Stimulated activated CD8-positive, alpha-beta memory T cell treated with anti-CD3 and anti-CD28 coated beads, Interleukin-4, amount 100 ng/mL, for 1 hour (primary cell): ENCODE measurements around the gene JSRP1.

Experiments
- DNase-seq, 2 donors: peaks; one replicate each; pipeline ENCODE4 v3.0.0-alpha.2; 2020; ENCODE audit warnings: low read depth in 2 of 2, low spot score in 1 of 2

JSRP1 gene

DNA sequence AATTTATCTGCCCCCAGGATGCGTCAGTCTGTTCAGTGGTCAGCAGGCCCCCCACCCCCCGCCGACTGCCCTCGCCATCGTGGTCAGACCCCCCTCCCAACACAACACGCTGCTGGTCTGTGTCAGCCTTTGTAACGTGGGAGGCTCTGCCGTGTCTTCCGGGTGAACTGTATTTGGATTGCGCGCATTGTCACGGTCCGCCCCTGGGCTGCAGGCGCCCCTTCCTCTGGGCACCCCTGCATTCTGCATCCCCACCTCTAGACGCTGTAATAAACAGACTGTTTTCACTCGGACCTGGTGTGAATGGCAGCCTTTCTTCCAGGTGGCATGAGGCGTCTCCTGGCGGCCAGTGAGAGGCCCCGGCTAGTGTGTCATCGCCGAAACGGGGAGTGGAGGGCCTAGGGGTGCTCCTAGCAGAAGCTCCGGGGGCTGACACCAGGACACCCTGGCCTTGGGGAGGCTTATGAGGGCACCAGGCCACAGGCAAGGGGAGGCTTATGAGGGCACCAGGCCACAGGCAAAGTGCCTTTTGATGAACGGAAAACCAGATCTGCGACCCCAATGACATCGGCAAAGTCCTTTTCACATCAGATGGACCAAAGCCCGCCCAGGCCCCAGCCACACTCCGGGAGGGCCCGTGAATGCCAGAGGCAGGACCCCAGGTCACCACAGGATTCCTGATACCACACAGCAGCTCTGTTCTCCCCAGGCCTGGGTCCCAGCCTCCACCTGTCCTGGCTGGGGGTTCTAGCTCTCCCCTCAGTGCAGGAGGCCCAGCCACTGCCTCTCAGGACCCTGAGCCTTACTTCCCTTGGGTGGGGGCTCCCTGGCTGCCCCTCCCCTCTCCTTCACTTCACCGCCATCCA, 23.7 kb downstream of the JSRP1 start:
- no peak for DNase-seq

DNA sequence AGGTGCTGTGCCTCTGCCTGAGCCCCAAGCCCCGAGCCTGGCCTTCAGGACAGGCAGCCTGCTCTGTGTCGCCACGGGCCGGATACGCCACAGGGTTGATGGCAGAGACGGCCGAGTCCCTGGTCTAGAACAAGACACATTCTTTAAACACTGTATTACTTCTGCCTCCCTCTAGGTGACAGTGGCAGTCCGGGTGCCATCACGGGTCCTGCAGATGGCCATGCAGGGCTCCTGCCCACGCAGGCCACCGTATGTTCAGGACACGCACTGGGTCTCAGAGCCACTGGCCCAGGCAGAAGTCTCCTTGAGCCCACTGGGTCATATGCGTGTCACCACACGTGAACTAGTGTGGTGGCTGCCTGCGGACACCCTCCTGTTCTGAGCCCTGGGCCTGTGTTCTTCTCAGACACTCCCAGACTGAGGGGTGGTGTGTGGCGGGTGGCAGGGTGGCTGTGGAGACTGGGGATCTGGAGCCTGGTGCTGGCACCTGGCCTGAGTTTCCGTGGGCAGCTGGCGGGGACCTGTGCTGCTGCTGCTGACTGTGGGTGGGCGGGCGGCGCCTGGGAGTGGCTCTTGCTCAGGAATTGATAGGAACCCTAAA, 24.5 kb downstream of the JSRP1 start:
- DNase-seq, result no peak

- DNase-seq, result no peak
Measured at GRCh38 chr19:2230807-2231533, 25.2 kb downstream of the JSRP1 start.

DNA sequence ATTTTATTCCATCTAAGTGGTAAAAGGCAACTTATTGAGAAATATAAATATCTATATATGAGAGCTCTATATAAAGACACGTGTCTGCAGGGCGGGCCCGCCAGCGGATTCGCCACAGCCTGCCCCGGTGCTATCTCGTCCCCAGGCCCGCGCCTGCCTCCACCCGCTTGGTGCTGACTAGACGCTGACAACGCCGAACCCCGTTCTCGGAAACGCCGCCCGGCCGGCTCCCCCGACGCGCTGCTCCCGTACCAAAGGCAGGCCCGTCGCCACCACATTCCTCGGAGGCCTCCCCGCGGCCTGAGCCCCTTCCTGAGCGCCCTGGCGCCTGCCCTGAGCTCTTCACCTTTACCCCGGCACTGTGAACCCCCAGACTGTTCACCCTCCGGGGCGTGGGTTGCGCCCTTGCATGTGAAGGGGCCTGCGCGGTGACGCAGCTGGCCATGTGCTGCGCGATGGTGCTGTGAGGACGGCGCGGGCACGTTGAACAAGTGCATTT, 26.1 kb downstream of the JSRP1 start:
- DNase-seq, result no peak

GRCh38 chr19:2229103-2230032, 26.8 kb downstream of the JSRP1 start:
- no peak for DNase-seq

DNA sequence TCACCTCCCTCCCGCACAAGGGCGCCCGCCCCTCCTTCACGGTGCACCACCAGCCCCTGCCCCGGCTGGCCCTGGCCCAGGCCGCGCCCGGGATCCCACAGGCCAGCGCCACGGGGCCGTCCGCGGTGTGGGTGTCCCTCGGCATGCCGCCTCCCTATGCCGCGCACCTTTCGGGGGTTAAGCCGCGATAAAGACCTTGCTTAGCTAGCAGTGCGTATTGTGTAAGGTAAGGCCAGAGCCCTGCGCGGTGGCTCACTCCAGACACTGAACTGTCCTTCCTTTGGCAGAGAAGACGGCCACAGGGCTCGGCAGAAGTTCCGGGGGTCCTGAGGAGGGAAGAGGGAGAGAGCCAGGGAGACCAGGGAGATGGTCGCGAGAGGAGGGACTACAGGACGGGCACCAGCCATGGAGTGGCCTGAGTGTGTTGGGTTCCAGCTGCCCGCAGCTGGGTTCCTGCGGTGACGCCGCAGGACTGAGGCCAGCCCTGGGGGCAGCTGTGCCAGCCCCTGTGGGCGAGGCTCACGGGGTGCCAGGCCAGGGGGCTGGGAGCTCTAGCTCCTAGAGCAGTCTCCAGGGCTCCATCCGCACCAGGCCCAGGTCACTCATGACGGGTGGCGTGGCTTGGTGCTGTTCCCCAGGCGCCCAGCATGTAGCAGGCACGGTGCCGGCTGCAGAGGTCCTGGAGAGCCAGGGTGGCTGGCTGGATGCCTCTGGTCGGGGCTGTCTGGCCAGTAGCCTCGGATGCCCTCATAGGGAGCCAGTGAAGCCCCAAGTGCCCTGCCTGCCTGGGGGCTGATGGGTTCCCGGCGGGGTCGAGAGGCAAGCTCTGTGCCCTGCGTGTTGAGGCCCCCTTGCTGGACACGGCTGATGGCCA, 27.8 kb downstream of the JSRP1 start:
- DNase-seq, result no peak

- DNase-seq, result no peak
Measured at GRCh38 chr19:2227415-2228156, 28.6 kb downstream of the JSRP1 start.

- no peak for DNase-seq
Measured at GRCh38 chr19:2226840-2227360, 29.3 kb downstream of the JSRP1 start.

DNA sequence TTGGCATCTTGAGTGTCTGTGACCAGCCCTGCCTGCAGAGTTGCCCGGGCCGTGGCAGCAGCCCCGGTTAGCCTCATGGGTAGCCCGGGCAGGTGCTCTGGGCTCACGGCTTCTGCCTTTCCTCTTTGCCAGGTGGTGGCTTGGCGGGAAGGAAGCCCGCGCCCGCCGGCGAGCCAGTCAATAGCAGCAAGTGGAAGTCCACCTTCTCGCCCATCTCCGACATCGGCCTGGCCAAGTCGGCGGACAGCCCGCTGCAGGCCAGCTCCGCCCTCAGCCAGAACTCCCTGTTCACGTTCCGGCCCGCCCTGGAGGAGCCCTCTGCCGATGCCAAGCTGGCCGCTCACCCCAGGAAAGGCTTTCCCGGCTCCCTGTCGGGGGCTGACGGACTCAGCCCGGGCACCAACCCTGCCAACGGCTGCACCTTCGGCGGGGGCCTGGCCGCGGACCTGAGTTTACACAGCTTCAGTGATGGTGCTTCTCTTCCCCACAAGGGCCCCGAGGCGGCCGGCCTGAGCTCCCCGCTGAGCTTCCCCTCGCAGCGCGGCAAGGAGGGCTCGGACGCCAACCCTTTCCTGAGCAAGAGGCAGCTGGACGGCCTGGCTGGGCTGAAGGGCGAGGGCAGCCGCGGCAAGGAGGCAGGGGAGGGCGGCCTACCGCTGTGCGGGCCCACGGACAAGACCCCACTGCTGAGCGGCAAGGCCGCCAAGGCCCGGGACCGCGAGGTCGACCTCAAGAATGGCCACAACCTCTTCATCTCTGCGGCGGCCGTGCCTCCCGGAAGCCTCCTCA, 30.0 kb downstream of the JSRP1 start:
- no peak for DNase-seq

DNA sequence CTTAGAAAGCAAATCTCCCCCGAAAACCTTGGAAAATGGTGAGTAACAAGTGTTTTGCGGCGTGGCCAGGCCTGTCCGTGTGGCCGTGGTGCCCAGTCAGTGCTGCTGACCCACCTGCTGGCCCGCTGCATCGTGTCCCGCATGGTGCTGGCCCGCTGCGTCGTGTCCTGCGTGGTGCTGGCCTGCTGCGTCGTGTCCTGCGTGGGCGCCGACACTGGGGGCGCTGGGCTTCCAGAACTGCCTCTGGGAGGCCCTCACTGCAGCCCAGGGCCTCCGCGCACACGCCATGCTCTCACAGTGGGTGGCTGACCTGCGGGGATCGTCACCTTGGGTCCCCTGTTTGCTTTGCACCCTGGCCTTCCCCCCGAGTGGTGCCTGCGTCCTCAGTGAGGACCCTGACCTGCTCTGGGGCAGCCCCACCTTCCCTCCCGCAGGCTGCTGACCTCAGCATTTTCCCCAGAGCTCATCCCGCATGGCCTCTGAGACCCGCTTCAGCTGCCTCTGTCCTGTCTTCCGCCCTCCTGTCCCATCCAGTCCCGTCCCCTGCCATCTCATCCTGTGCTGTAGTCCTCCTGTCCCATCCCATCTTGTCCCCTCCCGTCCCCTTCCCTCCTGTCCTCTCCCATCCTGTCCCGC, 30.7 kb downstream of the JSRP1 start:
- no peak for DNase-seq

GRCh38 chr19:2224754-2225349, 31.4 kb downstream of the JSRP1 start:
- DNase-seq, result no peak

DNA sequence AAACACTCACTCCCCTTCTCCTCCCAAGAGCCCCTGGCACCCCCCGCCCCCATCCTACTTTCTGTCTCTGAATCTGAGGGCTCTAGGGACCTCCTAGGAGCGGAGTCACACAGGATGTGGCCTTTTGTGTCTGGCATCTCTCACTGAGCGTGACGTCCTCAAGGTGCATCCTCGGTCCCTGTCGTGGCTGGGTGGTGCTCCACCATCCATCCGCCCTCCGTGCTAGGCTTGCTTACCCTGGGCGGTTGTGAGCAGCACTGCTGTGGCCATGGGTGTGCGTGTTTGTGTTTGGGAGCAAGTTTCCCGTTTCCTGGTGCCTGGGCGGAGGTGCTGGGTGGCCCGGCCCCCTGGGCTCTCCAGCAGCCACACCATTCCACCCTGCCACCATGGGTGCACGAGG, 32.3 kb downstream of the JSRP1 start:
- DNase-seq, result no peak

- no peak for DNase-seq
Measured at GRCh38 chr19:2223391-2223790, 32.8 kb downstream of the JSRP1 start.

DNA sequence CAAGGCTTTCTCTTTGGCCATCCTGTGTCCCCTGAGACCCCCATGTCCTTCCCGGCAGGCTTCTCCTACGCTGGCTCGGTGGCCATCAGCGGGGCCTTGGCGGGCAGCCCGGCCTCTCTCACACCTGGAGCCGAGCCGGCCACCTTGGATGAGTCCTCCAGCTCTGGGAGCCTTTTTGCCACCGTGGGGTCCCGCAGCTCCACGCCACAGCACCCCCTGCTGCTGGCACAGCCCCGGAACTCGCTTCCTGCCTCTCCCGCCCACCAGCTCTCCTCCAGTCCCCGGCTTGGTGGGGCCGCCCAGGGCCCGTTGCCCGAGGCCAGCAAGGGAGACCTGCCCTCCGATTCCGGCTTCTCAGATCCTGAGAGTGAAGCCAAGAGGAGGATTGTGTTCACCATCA, 34.3 kb downstream of the JSRP1 start:
- no peak for DNase-seq

- DNase-seq, result no peak
Measured at GRCh38 chr19:2221250-2221831, 34.9 kb downstream of the JSRP1 start.

GRCh38 chr19:2219726-2220125, 36.5 kb downstream of the JSRP1 start:
- DNase-seq, result no peak

DNA sequence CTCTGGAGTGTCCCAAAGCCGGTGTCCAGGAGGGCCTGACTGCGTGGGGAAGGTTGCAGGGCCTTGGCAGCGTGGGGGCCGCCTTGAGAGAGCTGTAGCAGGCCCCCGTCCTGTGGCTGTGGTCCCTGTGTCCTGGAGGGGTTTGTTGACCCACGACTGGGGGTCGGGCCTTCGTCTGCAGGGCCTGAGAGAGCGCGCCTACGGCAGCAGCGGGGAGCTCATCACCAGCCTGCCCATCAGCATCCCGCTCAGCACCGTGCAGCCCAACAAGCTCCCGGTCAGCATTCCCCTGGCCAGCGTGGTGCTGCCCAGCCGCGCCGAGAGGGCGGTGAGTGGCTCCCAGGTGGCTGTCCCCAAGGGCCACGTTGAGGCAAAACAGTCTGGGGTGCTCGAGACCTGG, 38.6 kb downstream of the JSRP1 start:
- DNase-seq, result no peak
